ENCODE results near the gene SLC2A13.
A peak's percentile ranks its signal among the peaks of the same experiment; 100 is the strongest.

Gene SLC2A13

GRCh38 chr12:40002178-40003169 is 103.4 kb downstream of the SLC2A13 start:
- TF ChIP-seq, protein P1, sequence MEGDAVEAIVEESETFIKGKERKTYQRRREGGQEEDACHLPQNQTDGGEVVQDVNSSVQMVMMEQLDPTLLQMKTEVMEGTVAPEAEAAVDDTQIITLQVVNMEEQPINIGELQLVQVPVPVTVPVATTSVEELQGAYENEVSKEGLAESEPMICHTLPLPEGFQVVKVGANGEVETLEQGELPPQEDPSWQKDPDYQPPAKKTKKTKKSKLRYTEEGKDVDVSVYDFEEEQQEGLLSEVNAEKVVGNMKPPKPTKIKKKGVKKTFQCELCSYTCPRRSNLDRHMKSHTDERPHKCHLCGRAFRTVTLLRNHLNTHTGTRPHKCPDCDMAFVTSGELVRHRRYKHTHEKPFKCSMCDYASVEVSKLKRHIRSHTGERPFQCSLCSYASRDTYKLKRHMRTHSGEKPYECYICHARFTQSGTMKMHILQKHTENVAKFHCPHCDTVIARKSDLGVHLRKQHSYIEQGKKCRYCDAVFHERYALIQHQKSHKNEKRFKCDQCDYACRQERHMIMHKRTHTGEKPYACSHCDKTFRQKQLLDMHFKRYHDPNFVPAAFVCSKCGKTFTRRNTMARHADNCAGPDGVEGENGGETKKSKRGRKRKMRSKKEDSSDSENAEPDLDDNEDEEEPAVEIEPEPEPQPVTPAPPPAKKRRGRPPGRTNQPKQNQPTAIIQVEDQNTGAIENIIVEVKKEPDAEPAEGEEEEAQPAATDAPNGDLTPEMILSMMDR (IDR thresholded peaks at IDR 0.05; ENCODE audit: extremely low read depth, insufficient read depth, missing control alignments) = no peak
- DNase-seq (ENCODE audit: low spot score) = no peak
- in situ Hi-C loops (cut with MboI; ENCODE audit: low pct_unique_long_range_greater_than_20kb, low sequenced_read_pairs, unreplicated experiment) = loop anchor here (25.0 kb wide), 2 partner anchors 110 to 310 kb away; partner anchors contain the start of gene SLC2A13

DNA sequence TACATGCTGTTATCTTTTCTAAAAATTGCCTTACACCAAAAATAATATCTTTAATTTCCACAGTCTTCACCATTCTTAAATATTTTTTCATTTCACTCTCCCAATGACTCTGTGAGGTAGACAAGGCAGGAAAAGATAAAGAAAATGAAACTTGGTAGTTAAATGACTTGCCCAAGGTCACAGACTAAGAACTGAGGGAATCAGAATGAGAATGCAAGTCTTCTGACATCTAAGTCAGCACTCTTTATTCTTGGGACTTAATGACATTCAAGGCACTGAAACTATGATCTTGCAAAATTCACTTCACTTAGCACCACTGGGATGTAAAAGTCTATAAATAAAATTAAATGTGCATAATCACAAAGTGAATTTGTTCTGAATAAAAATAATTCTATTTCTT is 104.5 kb downstream of the SLC2A13 start:
- in situ Hi-C loops (cut with MboI; ENCODE audit: low pct_unique_long_range_greater_than_20kb, low sequenced_read_pairs, unreplicated experiment) = loop anchor here (25.0 kb wide), 2 partner anchors 111 to 311 kb away; partner anchors contain the start of gene SLC2A13
- DNase-seq (ENCODE audit: low spot score) = no peak
- TF ChIP-seq, protein P1 (IDR thresholded peaks at IDR 0.05; ENCODE audit: extremely low read depth, insufficient read depth, missing control alignments) = no peak

GRCh38 chr12:40000884-40001283 is 105.0 kb downstream of the SLC2A13 start:
- in situ Hi-C loops (cut with MboI; ENCODE audit: low pct_unique_long_range_greater_than_20kb, low sequenced_read_pairs, unreplicated experiment) = loop anchor here (25.0 kb wide), 2 partner anchors 111 to 311 kb away; partner anchors contain the start of gene SLC2A13
- TF ChIP-seq, protein P1 (IDR thresholded peaks at IDR 0.05; ENCODE audit: extremely low read depth, insufficient read depth, missing control alignments) = no peak
- DNase-seq (ENCODE audit: low spot score) = no peak

DNA sequence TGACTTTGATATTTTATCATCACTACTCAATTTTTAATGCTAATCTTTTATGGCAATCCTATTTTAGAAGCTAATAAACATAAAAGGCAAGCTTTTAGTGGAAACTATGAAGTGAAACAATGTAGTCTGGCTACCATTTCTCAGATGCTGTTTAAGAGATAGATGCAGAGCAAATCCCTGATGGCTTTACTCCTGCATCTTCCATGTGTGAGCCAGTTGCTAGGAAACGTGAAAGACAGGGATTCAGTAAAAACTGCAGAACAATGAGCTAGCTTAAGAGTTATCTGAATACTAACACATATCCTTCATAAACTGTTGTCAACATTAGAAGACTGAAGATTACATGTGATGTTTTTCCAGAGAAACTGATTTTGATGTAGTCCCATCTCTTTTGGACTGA is 112.6 kb downstream of the SLC2A13 start:
- DNase-seq (ENCODE audit: low spot score) = no peak
- TF ChIP-seq, protein P1 (IDR thresholded peaks at IDR 0.05; ENCODE audit: extremely low read depth, insufficient read depth, missing control alignments) = no peak
- in situ Hi-C loops (cut with MboI; ENCODE audit: low pct_unique_long_range_greater_than_20kb, low sequenced_read_pairs, unreplicated experiment) = no loop called here

GRCh38 chr12:39990122-39991101 is 115.5 kb downstream of the SLC2A13 start:
- in situ Hi-C loops (cut with MboI; ENCODE audit: low pct_unique_long_range_greater_than_20kb, low sequenced_read_pairs, unreplicated experiment) = no loop called here
- TF ChIP-seq, protein P1 (IDR thresholded peaks at IDR 0.05; ENCODE audit: extremely low read depth, insufficient read depth, missing control alignments) = peak; percentile 85
- peak; percentile 37 for DNase-seq (ENCODE audit: low spot score)

DNA sequence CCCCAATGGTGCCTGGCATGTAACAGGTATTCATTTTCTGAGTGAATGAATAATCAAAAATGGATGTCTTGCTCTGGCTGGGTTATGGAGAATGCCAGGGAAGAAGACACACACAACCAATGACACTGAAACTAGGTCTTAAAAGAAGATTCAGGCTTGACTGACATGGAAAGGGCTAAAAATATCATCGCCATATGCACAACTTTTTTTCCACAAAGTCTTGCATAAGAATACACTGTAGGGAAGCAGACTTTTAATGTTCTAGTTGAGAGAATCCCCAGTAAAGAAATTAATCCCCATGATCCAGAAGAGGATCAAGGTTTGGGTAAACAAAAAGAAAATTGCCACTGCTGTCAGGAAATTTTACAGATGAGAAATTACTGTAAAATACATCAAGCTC is 116.4 kb downstream of the SLC2A13 start:
- no peak for DNase-seq (ENCODE audit: low spot score)
- TF ChIP-seq, protein P1 (IDR thresholded peaks at IDR 0.05; ENCODE audit: extremely low read depth, insufficient read depth, missing control alignments) = no peak
- in situ Hi-C loops (cut with MboI; ENCODE audit: low pct_unique_long_range_greater_than_20kb, low sequenced_read_pairs, unreplicated experiment) = no loop called here
